ENCODE results near the gene C2orf49.

DNA sequence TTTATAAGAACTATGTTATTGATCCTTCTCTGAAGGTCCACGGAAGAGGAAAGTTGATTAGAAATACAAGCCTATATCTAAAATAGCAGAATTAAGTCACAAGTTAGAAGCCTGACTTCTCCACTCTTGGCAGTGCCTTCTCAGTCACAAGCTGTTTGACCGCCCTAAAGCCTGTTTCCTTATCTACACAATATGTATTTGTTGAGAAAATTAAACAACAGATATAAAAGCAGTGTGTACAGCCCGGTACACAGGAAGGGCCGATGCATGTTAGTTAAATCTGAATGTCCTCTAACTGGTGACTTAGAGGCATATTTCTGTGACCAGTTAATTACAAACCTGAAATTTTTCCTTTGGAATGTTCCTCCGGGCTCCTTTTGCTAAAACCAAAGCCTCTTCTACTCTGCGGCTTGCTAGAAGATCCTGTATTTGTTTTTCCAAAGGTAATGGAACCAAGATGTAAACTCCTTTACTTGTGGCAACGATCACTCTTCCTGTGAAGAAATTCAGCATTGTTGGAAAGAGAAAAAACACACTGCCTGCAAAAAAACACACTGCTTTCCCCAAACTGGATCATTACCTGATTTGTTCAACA, 41.2 kb upstream of the C2orf49 start:
- TF ChIP-seq, protein P1, sequence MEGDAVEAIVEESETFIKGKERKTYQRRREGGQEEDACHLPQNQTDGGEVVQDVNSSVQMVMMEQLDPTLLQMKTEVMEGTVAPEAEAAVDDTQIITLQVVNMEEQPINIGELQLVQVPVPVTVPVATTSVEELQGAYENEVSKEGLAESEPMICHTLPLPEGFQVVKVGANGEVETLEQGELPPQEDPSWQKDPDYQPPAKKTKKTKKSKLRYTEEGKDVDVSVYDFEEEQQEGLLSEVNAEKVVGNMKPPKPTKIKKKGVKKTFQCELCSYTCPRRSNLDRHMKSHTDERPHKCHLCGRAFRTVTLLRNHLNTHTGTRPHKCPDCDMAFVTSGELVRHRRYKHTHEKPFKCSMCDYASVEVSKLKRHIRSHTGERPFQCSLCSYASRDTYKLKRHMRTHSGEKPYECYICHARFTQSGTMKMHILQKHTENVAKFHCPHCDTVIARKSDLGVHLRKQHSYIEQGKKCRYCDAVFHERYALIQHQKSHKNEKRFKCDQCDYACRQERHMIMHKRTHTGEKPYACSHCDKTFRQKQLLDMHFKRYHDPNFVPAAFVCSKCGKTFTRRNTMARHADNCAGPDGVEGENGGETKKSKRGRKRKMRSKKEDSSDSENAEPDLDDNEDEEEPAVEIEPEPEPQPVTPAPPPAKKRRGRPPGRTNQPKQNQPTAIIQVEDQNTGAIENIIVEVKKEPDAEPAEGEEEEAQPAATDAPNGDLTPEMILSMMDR (conservative IDR thresholded peaks at IDR 0.05; ENCODE audit: low read depth, low read length), result no peak
- no peak for TF ChIP-seq EZH2 (IDR thresholded peaks at IDR 0.05; ENCODE audit: borderline replicate concordance, low read depth, low read length, poor library complexity, severe bottlenecking)
